ENCODE measurements around the gene LACTBL1.

- no peak for TF ChIP-seq CTCF (conservative IDR thresholded peaks at IDR 0.05; ENCODE audit: low read length)
- no peak for TF ChIP-seq EZH2phosphoT487 (IDR thresholded peaks at IDR 0.05; ENCODE audit: borderline replicate concordance, low read depth, low read length)
Measured at GRCh38 chr1:22915231-22915630, 57.4 kb downstream of the LACTBL1 start.
